CD8-positive, alpha-beta memory T cell (primary cell): ENCODE results near the gene STARD5. TPM values are rescaled to one million over a fixed set of nuclear protein-coding genes. Genes with fewer than 3 reads are reported as not detected.

Experiments
- CTCF ChIA-PET: fragments of 350-600 bp; sonication (Branson Sonifier 250); formaldehyde crosslinking; loops from one replicate; lab custom pipeline; 2021; ENCODE audit warnings: antibody characterized with exemption; lab: Charles Lee
- POLR2A ChIA-PET: fragments of 350-600 bp; sonication (Branson Sonifier 250); formaldehyde crosslinking; loops from one replicate; lab custom pipeline; 2021; ENCODE audit warnings: antibody characterized with exemption; lab: Charles Lee
- DNase-seq, 5 donors: peaks; one replicate each; pipeline versions ENCODE4 v3.0.0 to v3.0.0-alpha.2; 2020 to 2022; ENCODE audit warnings: mixed read lengths in 1 of 5
- H3K27ac ChIP-seq: one replicate; pipeline ENCODE4 v1.7.0; 2013; ENCODE audit warnings: low read depth, mild to moderate bottlenecking, low read length, moderate library complexity
- H3K27me3 ChIP-seq: 2 replicates; pipeline ENCODE4 v1.7.0; 2013; ENCODE audit warnings: low read length, mild to moderate bottlenecking; ENCODE audit not compliant: insufficient read depth, poor library complexity, severe bottlenecking
- H3K36me3 ChIP-seq: 2 replicates; pipeline ENCODE4 v1.7.0; 2013; ENCODE audit warnings: mild to moderate bottlenecking, low read length, moderate library complexity; ENCODE audit not compliant: insufficient read depth
- H3K4me1 ChIP-seq: 2 replicates; pipeline ENCODE4 v1.7.0; 2013; ENCODE audit warnings: mild to moderate bottlenecking, low read length, moderate library complexity; ENCODE audit not compliant: insufficient read depth
- H3K4me3 ChIP-seq: 2 replicates; pipeline ENCODE4 v1.7.0; 2013; ENCODE audit warnings: mild to moderate bottlenecking, low read length
- H3K9me3 ChIP-seq: 2 replicates; pipeline ENCODE4 v1.7.0; 2013; ENCODE audit warnings: mild to moderate bottlenecking, low read length
- H3K27ac Mint-ChIP-seq, 8 donors: one replicate each; pipeline ENCODE4 v1.8.0; 2020 to 2021; ENCODE audit warnings: mixed read lengths in 8 of 8, mild to moderate bottlenecking in 6 of 8, inconsistent platforms in 3 of 8, moderate library complexity in 3 of 8
- H3K27me3 Mint-ChIP-seq, 2 donors: one replicate each; pipeline ENCODE4 v1.8.0; 2020 to 2021; ENCODE audit warnings: mixed read lengths in 2 of 2, mild to moderate bottlenecking in 1 of 2, moderate library complexity in 1 of 2
- H3K36me3 Mint-ChIP-seq, 3 donors: one replicate each; pipeline ENCODE4 v1.8.0; 2020 to 2021; ENCODE audit warnings: mixed read lengths in 3 of 3, inconsistent platforms in 1 of 3, mild to moderate bottlenecking in 1 of 3
- H3K4me1 Mint-ChIP-seq, 3 donors: one replicate each; pipeline ENCODE4 v1.8.0; 2020 to 2021; ENCODE audit warnings: mixed read lengths in 3 of 3, inconsistent platforms in 1 of 3, mild to moderate bottlenecking in 1 of 3
- H3K4me3 Mint-ChIP-seq, 7 donors: one replicate each; pipeline ENCODE4 v1.8.0; 2020 to 2021; ENCODE audit warnings: mixed read lengths in 7 of 7, mild to moderate bottlenecking in 6 of 7, moderate library complexity in 4 of 7, inconsistent platforms in 2 of 7
- H3K9me3 Mint-ChIP-seq, 5 donors: one replicate each; pipeline ENCODE4 v1.8.0; 2020 to 2022; ENCODE audit warnings: mixed read lengths in 5 of 5, mild to moderate bottlenecking in 3 of 5, moderate library complexity in 2 of 5, inconsistent platforms in 1 of 5
- polyA plus RNA-seq: library from polyadenylated mRNA; unstranded; fragments of 300-500 nt; fragmentation: Illumina TruSeq; gene quantifications from one replicate; pipeline ENCODE4 v1.2.3, GENCODE V29; 2021
- total RNA-seq, 2 experiments: library from RNA; stranded (reverse); gene quantifications; one replicate each; pipeline ENCODE4 v1.2.3, GENCODE V29; 2021

Gene STARD5
- total and polyA plus RNA-seq, 3 experiments from 2014 or later = 2.6 to 5.8 (median 4.4) TPM

DNA sequence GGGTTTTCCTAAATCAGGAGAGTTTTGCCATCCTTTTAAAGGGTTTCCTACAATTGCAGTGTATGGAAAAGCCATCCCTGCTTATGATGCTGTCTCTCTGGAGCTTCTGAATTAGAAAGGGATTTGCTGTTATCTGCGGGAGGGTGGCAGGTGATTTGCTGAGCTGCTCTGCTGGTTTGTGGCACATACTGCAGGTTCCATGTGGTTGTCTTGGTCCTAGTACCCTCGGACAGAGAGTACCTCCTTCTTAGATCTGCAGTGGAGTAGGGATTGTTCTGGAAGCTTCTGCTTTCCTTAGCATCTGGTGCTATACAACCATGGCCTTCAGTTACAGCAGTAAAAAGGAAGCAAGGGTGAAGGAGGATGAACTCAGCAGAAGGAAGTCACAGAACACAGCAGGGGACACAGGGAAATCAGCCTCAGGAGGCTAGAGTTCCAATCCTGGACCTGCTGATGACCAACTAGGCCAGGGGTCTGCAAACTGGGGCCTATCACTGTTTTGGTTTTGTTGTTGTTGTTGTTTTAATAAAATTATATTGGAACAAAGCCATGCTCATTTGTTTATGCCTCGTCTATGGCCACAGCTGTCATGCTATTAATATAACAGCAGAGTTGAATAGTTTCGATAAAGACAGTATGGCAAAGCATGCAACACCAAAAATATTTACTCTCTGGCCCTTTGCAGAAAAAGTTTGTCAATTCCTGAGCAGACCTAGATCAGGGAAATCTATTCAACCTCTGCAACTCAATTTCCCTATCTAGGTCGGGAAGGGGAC lies 39.5 kb downstream of the STARD5 start:
- no peaks in the 10 kb centered on the region for H3K9me3 ChIP-seq
- H3K27ac Mint-ChIP-seq = peak overlapping the region in 7 of 8 donors; percentile 39 to 96 (median 77)
- H3K4me1 Mint-ChIP-seq = peaks cover 55 to 69% (median 66%) of the 10 kb centered on the region in 3 donors
- peaks cover 75% of the 10 kb centered on the region for H3K4me1 ChIP-seq
- H3K4me3 Mint-ChIP-seq = peak overlapping the region in 3 of 7 donors; percentile 16 to 34 (median 16)
- ChIA-PET CTCF (interaction anchor here (2.3 to 2.6 kb wide), 2 partner anchors 9 to 19 kb away, joined by 9 to 16 read pairs; no protein-coding TSS in a partner anchor), POLR2A (interaction anchor here (0.7 kb wide), 1 partner anchor 39 kb away, joined by 3 read pairs; the partner anchor contains the start of gene STARD5)
- no peak overlapping the region for H3K27ac ChIP-seq
- DNase-seq = no peak
- no peak overlapping the region for H3K4me3 ChIP-seq
- peaks cover 0 to 7% (median 3%) of the 10 kb centered on the region in 3 donors for H3K36me3 Mint-ChIP-seq
- no peaks in the 10 kb centered on the region for H3K27me3 ChIP-seq
- no peaks in the 10 kb centered on the region for H3K27me3 Mint-ChIP-seq
- H3K36me3 ChIP-seq = no peaks in the 10 kb centered on the region
- H3K9me3 Mint-ChIP-seq = no peaks in the 10 kb centered on the region

DNA sequence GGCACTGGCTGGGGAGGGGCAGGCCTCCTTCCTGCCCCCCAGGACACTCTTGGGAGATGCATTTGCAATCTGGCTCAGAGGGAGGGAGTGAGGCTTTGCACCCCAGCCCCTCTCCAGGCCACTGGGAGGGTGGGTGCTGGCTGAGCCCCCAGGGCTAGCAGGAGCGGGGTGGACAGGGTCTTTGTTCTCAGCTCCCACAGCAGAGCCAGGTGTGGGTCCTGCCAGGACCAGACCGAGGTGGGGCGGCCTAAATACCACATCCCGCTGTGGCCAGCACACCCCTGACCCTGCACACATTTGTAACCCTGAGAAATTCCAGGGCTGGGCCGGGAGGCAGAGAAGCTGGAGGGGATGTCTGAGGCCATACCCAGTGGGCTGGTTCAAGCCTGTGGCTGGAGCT lies 41.0 kb downstream of the STARD5 start:
- no peak overlapping the region for H3K4me3 Mint-ChIP-seq
- no peaks in the 10 kb centered on the region for H3K9me3 ChIP-seq

DNA sequence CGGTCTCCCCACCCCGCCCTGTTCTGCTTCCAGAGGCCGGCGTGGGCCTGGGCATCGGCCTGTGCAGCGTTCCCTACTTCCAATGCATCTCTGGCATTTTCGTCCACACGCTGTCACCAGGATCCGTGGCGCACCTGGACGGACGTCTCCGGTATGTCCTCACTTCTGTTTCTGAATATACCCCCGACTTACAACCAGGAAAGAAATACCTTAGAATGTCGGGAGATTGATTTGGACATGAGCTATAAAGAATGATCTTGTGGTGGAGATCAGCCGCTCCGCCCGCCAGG lies 41.4 kb downstream of the STARD5 start:
- ChIA-PET CTCF (interaction anchor here (1.0 to 2.6 kb wide), 5 partner anchors 8 to 21 kb away, joined by 3 to 16 read pairs (median 6); no protein-coding TSS in a partner anchor), POLR2A (no interaction called here)
- H3K4me1 Mint-ChIP-seq = peaks cover 47 to 52% (median 51%) of the 10 kb centered on the region in 3 donors
- no peak overlapping the region for H3K4me3 ChIP-seq
- H3K36me3 ChIP-seq = no peaks in the 10 kb centered on the region
- no peaks in the 10 kb centered on the region for H3K27me3 ChIP-seq
- H3K9me3 Mint-ChIP-seq = peaks cover under 1 to 2% (median 1%) of the 10 kb centered on the region in 5 donors
- no peaks in the 10 kb centered on the region for H3K9me3 ChIP-seq
- H3K27me3 Mint-ChIP-seq = no peaks in the 10 kb centered on the region
- no peak overlapping the region for H3K27ac ChIP-seq
- H3K4me1 ChIP-seq = peaks cover 59% of the 10 kb centered on the region
- peaks cover 0 to 8% (median 7%) of the 10 kb centered on the region in 3 donors for H3K36me3 Mint-ChIP-seq
- DNase-seq = no peak
- no peak overlapping the region for H3K27ac Mint-ChIP-seq
- H3K4me3 Mint-ChIP-seq = no peak overlapping the region

More for the DNA sequence above, 41.0 kb downstream of the STARD5 start:
- Mint-ChIP-seq H3K9me3 (no peaks in the 10 kb centered on the region), H3K27me3 (no peaks in the 10 kb centered on the region), H3K4me1 (peaks cover 51 to 56% (median 54%) of the 10 kb centered on the region in 3 donors), H3K27ac (peak overlapping the region in 1 of 8 donors; percentile 58), H3K36me3 (peaks cover 0 to 7% (median 6%) of the 10 kb centered on the region in 3 donors)
- ChIA-PET POLR2A (interaction anchor here (1.0 kb wide), 1 partner anchor 13 kb away, joined by 3 read pairs; no protein-coding TSS in a partner anchor), CTCF (interaction anchor here (0.8 to 2.6 kb wide), 4 partner anchors 8 to 50 kb away, joined by 3 to 16 read pairs (median 8); no protein-coding TSS in a partner anchor)
- no peaks in the 10 kb centered on the region for H3K36me3 ChIP-seq
- no peak overlapping the region for H3K4me3 ChIP-seq
- H3K27me3 ChIP-seq = no peaks in the 10 kb centered on the region
- H3K4me1 ChIP-seq = peaks cover 63% of the 10 kb centered on the region
- DNase-seq = no peak
- no peak overlapping the region for H3K27ac ChIP-seq

DNA sequence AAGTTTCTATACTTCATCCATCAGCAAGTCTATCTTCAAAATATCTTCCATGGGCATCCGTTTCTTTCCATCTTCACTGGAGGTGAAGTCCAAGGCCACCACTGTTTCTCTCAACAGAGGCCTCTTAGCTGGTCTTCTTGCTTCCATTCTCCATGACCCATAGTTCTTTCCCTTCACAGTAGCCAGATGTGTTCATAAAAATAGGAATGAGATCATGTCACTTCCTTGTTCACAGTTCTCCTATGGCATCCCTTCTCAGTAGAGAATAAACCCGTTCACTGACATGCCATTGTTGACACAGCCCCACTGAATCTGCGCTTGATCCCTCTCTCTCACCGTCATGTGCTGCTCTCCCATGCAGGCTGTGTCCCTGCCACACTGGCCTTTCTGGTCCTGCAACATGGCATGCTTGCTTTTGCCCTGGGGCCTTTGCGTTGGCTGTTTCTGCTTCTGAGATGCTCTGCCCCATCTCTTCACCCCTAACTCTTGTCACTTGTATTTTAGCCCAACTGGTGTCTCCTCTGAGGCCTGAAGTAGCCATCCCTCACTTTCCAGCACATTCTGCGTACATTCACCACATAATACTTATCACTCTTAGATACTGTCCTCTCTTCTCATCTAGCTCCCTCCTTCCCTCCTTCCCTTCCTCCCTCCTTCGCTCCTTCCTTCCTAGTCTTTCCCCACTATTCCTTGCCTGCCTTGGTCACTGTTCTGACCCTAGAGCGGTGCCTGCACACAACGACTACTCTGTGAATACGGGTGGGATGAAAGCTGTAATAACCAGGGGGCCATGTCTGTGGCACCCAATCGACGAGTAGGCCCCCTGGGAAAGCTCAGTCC lies 42.0 kb downstream of the STARD5 start:
- peak overlapping the region in 2 of 8 donors; percentile 54 to 70 for H3K27ac Mint-ChIP-seq

DNA sequence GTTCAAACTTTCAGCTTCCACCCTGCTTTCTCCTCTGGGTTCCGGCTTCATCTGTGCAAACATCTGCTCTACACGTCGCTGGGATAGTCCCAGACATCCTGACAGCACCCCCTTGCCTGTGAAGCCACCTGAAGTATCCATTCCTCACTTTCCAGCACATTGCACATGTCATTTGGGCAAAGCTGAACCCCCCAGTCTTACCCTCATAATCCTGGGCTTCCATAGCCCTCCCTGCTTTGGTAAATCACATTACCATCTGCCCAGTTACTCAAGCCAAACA lies 42.5 kb downstream of the STARD5 start:
- Histone ChIP-seq H3K36me3 (no peaks in the 10 kb centered on the region), H3K27me3 (no peaks in the 10 kb centered on the region), H3K27ac (no peak overlapping the region), H3K9me3 (no peaks in the 10 kb centered on the region), H3K4me1 (peaks cover 49% of the 10 kb centered on the region), H3K4me3 (no peak overlapping the region)
- peak overlapping the region in 1 of 8 donors; percentile 45 for H3K27ac Mint-ChIP-seq
- no peaks in the 10 kb centered on the region for H3K27me3 Mint-ChIP-seq
- CTCF ChIA-PET = interaction anchor here (1.5 to 2.1 kb wide), 4 partner anchors 10 to 55 kb away, joined by 4 to 6 read pairs (median 4); no protein-coding TSS in a partner anchor
- H3K4me3 Mint-ChIP-seq = no peak overlapping the region
- peaks cover 7 to 12% (median 8%) of the 10 kb centered on the region in 5 donors for H3K9me3 Mint-ChIP-seq
- no peak for DNase-seq
- POLR2A ChIA-PET = no interaction called here
- H3K36me3 Mint-ChIP-seq = peaks cover 2 to 16% (median 9%) of the 10 kb centered on the region in 3 donors
- H3K4me1 Mint-ChIP-seq = peaks cover 36 to 44% (median 44%) of the 10 kb centered on the region in 3 donors

More for the DNA sequence above, 42.0 kb downstream of the STARD5 start:
- Histone ChIP-seq H3K27me3 (no peaks in the 10 kb centered on the region), H3K9me3 (no peaks in the 10 kb centered on the region), H3K4me1 (peaks cover 54% of the 10 kb centered on the region), H3K36me3 (no peaks in the 10 kb centered on the region), H3K27ac (no peak overlapping the region), H3K4me3 (no peak overlapping the region)
- DNase-seq = no peak
- CTCF ChIA-PET = interaction anchor here (1.0 to 2.1 kb wide), 5 partner anchors 10 to 55 kb away, joined by 3 to 6 read pairs (median 4); no protein-coding TSS in a partner anchor
- Mint-ChIP-seq H3K9me3 (peaks cover 4 to 6% (median 4%) of the 10 kb centered on the region in 5 donors), H3K4me1 (peaks cover 42 to 47% (median 45%) of the 10 kb centered on the region in 3 donors), H3K27me3 (no peaks in the 10 kb centered on the region), H3K36me3 (peaks cover under 1 to 12% (median 7%) of the 10 kb centered on the region in 3 donors), H3K4me3 (no peak overlapping the region)
- POLR2A ChIA-PET = no interaction called here

DNA sequence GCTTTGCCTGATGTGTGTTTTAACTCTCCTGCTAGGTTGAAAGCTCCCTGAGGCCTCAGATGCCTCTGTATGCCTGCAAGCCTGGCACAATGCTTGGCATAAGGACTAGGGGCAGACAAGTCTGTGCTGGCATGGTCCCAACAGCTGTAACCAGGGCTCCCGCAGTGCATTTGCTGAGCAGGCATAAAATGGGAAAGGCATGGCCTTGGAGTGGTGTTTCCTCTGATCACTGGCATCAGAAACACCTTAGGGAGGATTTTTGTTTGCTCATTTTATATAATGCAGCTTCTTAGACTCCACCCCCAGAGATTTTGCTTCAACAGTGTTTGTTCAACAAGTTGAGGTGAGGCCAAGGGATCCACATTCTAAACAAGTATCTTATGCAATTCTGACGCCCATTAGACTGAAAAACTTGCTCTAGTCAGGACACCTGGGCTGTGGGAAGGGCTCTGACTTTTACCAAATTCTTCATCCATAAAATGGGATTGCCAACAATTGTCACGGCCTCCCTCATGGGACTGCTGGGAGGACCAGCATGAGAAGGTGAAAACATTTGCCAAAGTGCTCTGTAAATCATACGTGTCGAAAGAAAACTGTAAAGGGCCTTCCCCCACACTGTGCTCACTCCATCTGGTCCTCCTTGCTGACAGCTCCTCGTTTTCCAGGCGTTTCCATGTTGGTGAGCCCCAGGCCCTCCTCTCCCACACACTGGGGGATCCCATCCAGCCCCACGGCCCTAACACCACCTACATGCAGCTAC lies 43.1 kb downstream of the STARD5 start:
- POLR2A ChIA-PET = no interaction called here
- DNase-seq = no peak
- peaks cover 49% of the 10 kb centered on the region for H3K4me1 ChIP-seq
- no peak overlapping the region for H3K4me3 Mint-ChIP-seq
- peak overlapping the region in 2 of 8 donors; percentile 24 to 63 for H3K27ac Mint-ChIP-seq
- H3K36me3 ChIP-seq = no peaks in the 10 kb centered on the region
- CTCF ChIA-PET = interaction anchor here (1.2 to 3.8 kb wide), 6 partner anchors 11 to 56 kb away, joined by 3 to 24 read pairs (median 4); no protein-coding TSS in a partner anchor
- no peak overlapping the region for H3K27ac ChIP-seq
- no peaks in the 10 kb centered on the region for H3K27me3 ChIP-seq
- H3K4me1 Mint-ChIP-seq = peaks cover 33 to 44% (median 44%) of the 10 kb centered on the region in 3 donors
- H3K4me3 ChIP-seq = no peak overlapping the region
- peaks cover 7 to 12% (median 8%) of the 10 kb centered on the region in 5 donors for H3K9me3 Mint-ChIP-seq
- H3K9me3 ChIP-seq = no peaks in the 10 kb centered on the region
- no peaks in the 10 kb centered on the region for H3K27me3 Mint-ChIP-seq
- H3K36me3 Mint-ChIP-seq = peaks cover 2 to 17% (median 9%) of the 10 kb centered on the region in 3 donors
